ENCODE measurements around the gene ESR2.
"Not testable (repeated sequence)": the region's sequence is repeated elsewhere in the genome, so short reads cannot be mapped to it uniquely, and the experiment has no call there.

Gene ESR2

GRCh38 chr14:64081174-64081746 is 212.9 kb downstream of the ESR2 start:
- DNase-seq (ENCODE audit: low read depth) = no peak

- DNase-seq (ENCODE audit: low read depth) = no peak
Observed at GRCh38 chr14:64080452-64080851, 213.7 kb downstream of the ESR2 start.

DNA sequence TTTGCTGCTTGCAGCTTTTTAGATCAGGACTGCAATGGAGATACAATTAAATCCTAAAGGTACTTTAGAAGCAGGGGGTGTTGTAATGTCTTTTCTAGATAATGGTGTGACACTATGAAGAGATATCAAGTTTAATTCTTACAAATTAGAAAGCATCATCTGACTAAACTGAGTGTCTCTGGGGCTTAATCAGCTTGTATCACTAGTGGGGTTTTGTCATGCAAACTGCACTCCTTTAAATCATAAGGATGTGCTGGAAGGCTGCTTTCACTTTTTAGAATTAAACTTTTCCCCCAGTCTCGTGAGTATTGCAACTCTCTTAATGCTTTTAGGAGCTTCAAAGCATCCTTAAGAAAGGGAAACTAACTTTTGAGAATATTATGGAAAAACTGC is 218.6 kb downstream of the ESR2 start:
- DNase-seq (ENCODE audit: low read depth) = no peak

GRCh38 chr14:64074961-64075612 is 219.1 kb downstream of the ESR2 start:
- DNase-seq (ENCODE audit: low read depth) = no peak

- no peak for DNase-seq (ENCODE audit: low read depth)
Observed at GRCh38 chr14:64069634-64070359, 224.4 kb downstream of the ESR2 start.

DNA sequence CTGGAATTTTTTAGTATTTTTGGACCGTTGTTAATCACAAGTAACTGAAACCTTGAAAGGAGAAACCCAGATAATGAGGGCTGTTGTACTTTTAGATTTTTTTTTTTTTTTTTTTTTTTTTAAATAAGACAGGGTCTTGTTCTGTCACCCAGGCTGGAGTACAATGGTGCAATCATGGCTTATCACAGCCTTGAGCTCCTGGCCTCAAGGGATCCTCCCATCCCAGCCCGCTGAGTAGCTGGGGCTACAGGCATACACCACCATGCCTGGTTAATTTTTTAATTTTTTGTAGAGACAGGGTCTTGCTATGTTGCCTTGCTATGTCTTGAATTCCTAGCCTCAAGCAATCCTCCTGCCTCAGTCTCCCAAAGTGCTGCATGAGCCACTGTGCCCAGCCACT is 229.7 kb downstream of the ESR2 start:
- DNase-seq (ENCODE audit: low read depth) = no peak

- no peak for DNase-seq (ENCODE audit: low read depth)
Observed at GRCh38 chr14:64062381-64063115, 231.6 kb downstream of the ESR2 start.

- no peak for DNase-seq (ENCODE audit: low read depth)
Observed at GRCh38 chr14:64061706-64062105, 232.5 kb downstream of the ESR2 start.

- DNase-seq (ENCODE audit: low read depth) = no peak
Observed at GRCh38 chr14:64061115-64061514, 233.1 kb downstream of the ESR2 start.

- DNase-seq (ENCODE audit: low read depth) = no peak
Observed at GRCh38 chr14:64060648-64061096, 233.5 kb downstream of the ESR2 start.

DNA sequence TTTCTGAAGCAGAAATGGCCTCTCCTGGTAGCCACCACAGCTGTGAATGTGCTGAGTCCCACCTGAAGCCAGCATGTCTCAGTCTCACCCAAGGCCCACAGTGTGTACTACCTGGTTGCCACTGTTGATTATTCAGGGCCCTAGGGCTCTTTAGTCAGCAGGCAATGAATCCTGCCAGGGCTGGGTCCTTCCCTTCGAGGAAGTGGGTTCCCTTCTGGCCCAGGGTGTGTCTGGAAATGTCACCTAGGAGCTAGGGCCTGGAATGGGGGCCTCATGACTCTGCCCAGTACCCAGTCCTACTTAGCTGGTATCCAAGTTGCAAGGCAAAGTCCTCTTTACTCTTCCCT is 234.0 kb downstream of the ESR2 start:
- no peak for DNase-seq (ENCODE audit: low read depth)

DNA sequence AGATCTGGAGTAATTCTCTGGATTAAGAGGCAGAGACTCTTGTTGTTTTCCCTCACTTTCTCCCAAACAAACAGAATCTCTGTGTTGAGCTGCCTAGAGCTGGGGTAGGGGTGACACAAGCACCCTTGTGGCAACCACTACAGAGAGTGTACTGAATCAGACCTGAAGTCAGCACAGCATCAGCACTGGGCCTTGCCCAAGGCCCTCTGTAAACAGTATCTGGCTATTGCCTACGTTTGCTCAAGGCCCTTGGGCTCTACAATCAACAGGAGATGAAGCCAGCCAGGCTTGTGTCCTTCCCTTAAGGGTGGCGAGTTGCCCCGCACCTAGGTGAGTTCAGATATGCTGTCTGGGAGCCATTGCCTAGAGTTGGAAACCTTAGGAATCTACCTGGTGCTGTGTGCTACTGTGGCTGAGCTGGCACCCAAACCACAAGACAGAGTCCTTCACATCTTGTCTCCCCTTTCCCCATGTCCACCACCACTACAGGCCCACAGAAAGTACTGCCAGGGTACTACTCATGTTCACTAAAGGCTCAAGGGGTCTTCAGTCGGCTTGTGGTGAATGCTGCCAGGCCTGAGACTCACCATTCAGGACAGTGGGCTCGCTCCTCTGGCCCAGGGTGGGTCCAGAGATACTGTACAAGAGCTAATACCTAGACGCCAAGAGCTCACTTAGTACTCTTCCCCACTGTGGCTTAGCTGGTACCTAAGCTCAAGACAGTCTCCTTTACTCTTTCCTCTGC is 234.5 kb downstream of the ESR2 start:
- no peak for DNase-seq (ENCODE audit: low read depth)

GRCh38 chr14:64053694-64054669 is 240.2 kb downstream of the ESR2 start:
- no peak for DNase-seq (ENCODE audit: low read depth)

GRCh38 chr14:64049616-64050381 is 244.4 kb downstream of the ESR2 start:
- DNase-seq (ENCODE audit: low read depth) = no peak

DNA sequence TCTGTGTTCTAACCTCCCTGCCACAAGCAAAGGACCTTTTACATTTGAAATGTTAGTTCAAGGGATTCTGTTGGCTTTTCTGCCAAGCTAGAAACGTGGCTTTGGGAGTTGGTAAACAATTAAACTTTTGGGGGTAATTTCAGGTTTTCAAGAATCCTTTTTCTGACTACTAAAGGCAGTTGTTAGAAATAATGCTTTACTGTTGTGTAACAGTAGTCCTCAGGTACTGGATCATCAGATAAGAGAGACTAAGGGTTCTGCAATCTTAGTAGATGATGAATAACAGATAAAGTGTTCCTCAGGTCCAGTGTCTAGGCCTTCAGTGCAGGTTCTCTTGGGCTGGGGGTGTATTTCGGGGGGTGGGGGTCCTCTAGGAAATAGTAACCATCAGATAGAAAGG is 249.1 kb downstream of the ESR2 start:
- DNase-seq (ENCODE audit: low read depth) = no peak

DNA sequence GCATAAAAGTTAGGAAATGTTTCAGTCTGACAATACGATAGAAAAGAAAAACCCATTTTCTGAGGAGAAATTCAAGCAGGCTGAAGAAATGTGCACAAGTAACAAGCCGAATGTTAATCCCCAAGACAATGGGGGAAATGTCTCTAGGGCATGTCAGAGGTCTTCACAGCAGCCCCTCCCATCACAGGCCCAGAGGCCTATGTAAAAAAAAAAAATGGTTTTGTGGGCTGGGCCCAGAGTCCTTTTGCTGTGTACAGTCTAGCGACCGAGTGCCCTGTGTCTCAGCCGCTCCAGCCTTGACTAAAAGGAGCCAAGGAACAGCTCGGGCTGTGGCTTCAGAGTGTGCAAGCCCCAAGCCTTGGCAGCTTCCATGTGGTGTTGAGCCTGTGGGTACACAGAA is 250.9 kb downstream of the ESR2 start:
- DNase-seq (ENCODE audit: low read depth) = not testable (repeated sequence)

DNA sequence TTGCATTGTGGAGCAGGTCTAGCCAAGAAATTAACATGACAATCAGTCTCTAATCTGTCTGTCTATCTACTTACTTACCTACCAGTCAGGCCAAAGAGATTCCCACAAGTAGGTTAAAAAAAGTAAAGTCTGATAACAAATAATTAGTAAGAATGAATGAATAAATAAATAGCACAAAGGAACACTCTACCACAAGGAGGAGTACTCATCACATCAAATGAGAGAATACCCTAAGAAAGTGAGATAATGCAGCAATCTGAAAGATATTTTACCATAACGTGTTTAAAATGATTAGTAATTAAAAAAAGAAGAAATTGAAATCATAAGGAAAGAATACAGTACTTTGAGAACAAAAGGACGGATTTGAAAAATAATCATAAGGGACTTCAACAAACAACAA is 254.1 kb downstream of the ESR2 start:
- no peak for DNase-seq (ENCODE audit: low read depth)

- peak; percentile 11 for DNase-seq (ENCODE audit: low read depth)
Observed at GRCh38 chr14:64038841-64039542, 255.2 kb downstream of the ESR2 start.
